Measurements from ENCODE around the gene SLC10A3. TPM values are rescaled to one million over a fixed set of nuclear protein-coding genes. Genes with fewer than 3 reads are reported as not detected.

Gene SLC10A3
- total and polyA plus RNA-seq, 10 of the 15 experiments (the other 5 are each of a cell fraction or from before 2014, with no cell fraction given), result 1.7 to 23.5 (median 11.0) TPM

GRCh38 chrX:154464806-154465365 is 25.5 kb downstream of the SLC10A3 start:
- no TSS peak for BruUV-seq (replicated peaks)
- H3K9me3 ChIP-seq (replicated peaks; ENCODE audit: control insufficient read depth, insufficient read depth, low read length), result no peaks in the 10 kb centered on the region; the same call in 2 of the 3 replicates
- SMC1A ChIA-PET (ENCODE audit: uncharacterized antibody, unreplicated experiment), result no interaction called here
- in situ Hi-C loops (cut with MboI) (no loop called here), intact Hi-C loops (cut with micrococcal nuclease; ENCODE audit: unreplicated experiment) (no loop called here)
- H3K4me3 ChIP-seq, result no peak overlapping the region
- H3K27ac ChIP-seq (ENCODE audit: control insufficient read depth, insufficient read depth), result no peak overlapping the region
- no peak for FAIRE-seq
- TF ChIP-seq SUZ12 (IDR thresholded peaks at IDR 0.05; ENCODE audit: unreplicated experiment) (no peak), ZBED1 (IDR thresholded peaks at IDR 0.05; ENCODE audit: borderline replicate concordance) (no peak), KLF5 (IDR thresholded peaks at IDR 0.05; ENCODE audit: partially characterized antibody) (no peak), SRF (IDR thresholded peaks at IDR 0.05; ENCODE audit: low read depth in 2 of 2, low read length in 2 of 2) (no peak), SMAD5 (IDR thresholded peaks at IDR 0.05; ENCODE audit: low read depth) (no peak), ELK1 (IDR thresholded peaks at IDR 0.05; ENCODE audit: low read depth, low read length) (no peak), MEF2A (IDR thresholded peaks at IDR 0.05; ENCODE audit: insufficient read depth, low read depth, low read length) (no peak), TCF3 (IDR thresholded peaks at IDR 0.05; ENCODE audit: borderline replicate concordance, insufficient read depth, low read depth, low read length) (no peak), PAX8 (IDR thresholded peaks at IDR 0.05) (no peak), JUNB (IDR thresholded peaks at IDR 0.05) (no peak)
- 87% methylated on average over 28 of the region's 28 CpGs for WGBS (ENCODE audit: insufficient coverage, insufficient replicate concordance, low lambda C conversion rate, missing lambda C conversion rate)
- H3K9ac ChIP-seq (ENCODE audit: control insufficient read depth, insufficient read depth, low read length), result no peak overlapping the region
- no peaks in the 10 kb centered on the region for H3K27me3 ChIP-seq (replicated peaks in 1 of 2; ENCODE audit: control insufficient read depth in 2 of 2, insufficient read depth in 2 of 2, low read length in 1 of 2)
- no peaks in the 10 kb centered on the region for H3K79me2 ChIP-seq (ENCODE audit: control insufficient read depth, insufficient read depth, low read length)
- no peak for ATAC-seq
- no peak overlapping the region for H3K4me2 ChIP-seq (ENCODE audit: control insufficient read depth, insufficient read depth)
- POLR2A ChIA-PET, result no interaction called here
- no peak overlapping the region for H2AFZ ChIP-seq (ENCODE audit: control insufficient read depth, low read depth, low read length)
- no peaks in the 10 kb centered on the region for H3K4me1 ChIP-seq (ENCODE audit: control insufficient read depth, insufficient read depth, low read length)
- H4K20me1 ChIP-seq (ENCODE audit: control insufficient read depth, insufficient read depth), result no peaks in the 10 kb centered on the region
- DNase-seq (ENCODE audit: low read depth, low spot score), result no peak
- RAD21 ChIA-PET (ENCODE audit: unreplicated experiment), result no interaction called here
- H3K36me3 ChIP-seq (ENCODE audit: control insufficient read depth in 2 of 2, insufficient read depth in 2 of 2, low read length in 1 of 2), result peaks cover 0 to 2% of the 10 kb centered on the region in 2 experiments; a peak in 2 of 4 replicates
- CTCF ChIA-PET, result no interaction called here

Data from GM12878 (cell line).